Measurements from ENCODE around the gene NME3.

- TF ChIP-seq EZH2 (IDR thresholded peaks at IDR 0.05) (no peak), POLR2A (IDR thresholded peaks at IDR 0.05; ENCODE audit: borderline replicate concordance, extremely low read depth, insufficient read depth, insufficient read length) (no peak), ZFX (IDR thresholded peaks at IDR 0.05) (no peak), POLR2AphosphoS5 (IDR thresholded peaks at IDR 0.05; ENCODE audit: low read depth, low read length) (no peak), SP1 (IDR thresholded peaks at IDR 0.05; ENCODE audit: low read depth) (no peak), JUND (IDR thresholded peaks at IDR 0.05) (no peak)
- TF ChIP-seq, protein P1, sequence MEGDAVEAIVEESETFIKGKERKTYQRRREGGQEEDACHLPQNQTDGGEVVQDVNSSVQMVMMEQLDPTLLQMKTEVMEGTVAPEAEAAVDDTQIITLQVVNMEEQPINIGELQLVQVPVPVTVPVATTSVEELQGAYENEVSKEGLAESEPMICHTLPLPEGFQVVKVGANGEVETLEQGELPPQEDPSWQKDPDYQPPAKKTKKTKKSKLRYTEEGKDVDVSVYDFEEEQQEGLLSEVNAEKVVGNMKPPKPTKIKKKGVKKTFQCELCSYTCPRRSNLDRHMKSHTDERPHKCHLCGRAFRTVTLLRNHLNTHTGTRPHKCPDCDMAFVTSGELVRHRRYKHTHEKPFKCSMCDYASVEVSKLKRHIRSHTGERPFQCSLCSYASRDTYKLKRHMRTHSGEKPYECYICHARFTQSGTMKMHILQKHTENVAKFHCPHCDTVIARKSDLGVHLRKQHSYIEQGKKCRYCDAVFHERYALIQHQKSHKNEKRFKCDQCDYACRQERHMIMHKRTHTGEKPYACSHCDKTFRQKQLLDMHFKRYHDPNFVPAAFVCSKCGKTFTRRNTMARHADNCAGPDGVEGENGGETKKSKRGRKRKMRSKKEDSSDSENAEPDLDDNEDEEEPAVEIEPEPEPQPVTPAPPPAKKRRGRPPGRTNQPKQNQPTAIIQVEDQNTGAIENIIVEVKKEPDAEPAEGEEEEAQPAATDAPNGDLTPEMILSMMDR (IDR thresholded peaks at IDR 0.05 in 2 of 3, conservative IDR thresholded peaks at IDR 0.05 in 1 of 3; ENCODE audit: borderline replicate concordance in 1 of 3, insufficient read depth in 1 of 3, low read depth in 2 of 3, low read length in 2 of 3) = no peak
These were observed 9.9 kb upstream of the NME3 start for GRCh38 chr16:1781254-1781653.
